HepG2 (cell line): ENCODE results near the gene ADRM1. TPM values are rescaled to one million over a fixed set of nuclear protein-coding genes. Genes with fewer than 3 reads are reported as not detected.

Experiments used
- ATAC-seq: fragments of 200-7000 bp; cut with Tn5 transposase; 3 replicates; pipeline ENCODE4 v1.9.1; 2020; ENCODE audit warnings: mild to moderate bottlenecking, moderate library complexity
- BruUV-seq: library from RNA; stranded (reverse); fragments of 400-500 nt; replicated peaks from 2 replicates; lab custom pipeline; 2021; lab: Mats Ljungman, UMichigan
- CTCF ChIA-PET: fragments of 300-600 bp; formaldehyde crosslinking; extraction: SDS; loops from one replicate; lab custom pipeline; 2021; ENCODE audit warnings: low total read pairs, inconsistent platforms, low intra/inter-chr PET ratio; lab: Yijun Ruan, JAX
- POLR2A ChIA-PET: fragments of 350-600 bp; sonication (Branson Sonifier 250); formaldehyde crosslinking; loops from one replicate; lab custom pipeline; 2020; ENCODE audit warnings: antibody characterized with exemption, inconsistent platforms; lab: Yijun Ruan, JAX
- DNase-seq: peaks from one replicate; pipeline ENCODE4 v3.0.0-alpha.2; 2015; ENCODE audit warnings: low spot score
- FAIRE-seq: peaks from 3 replicates; lab custom pipeline; 2011; peaks lifted over from hg19 to GRCh38; lab: Jason Lieb, UNC
- H2AFZ ChIP-seq: one replicate; pipeline ENCODE4 v1.6.1; 2011; ENCODE audit warnings: low read length, inconsistent platforms
- H3K27ac ChIP-seq: fragments of 300-600 bp; 3 replicates; pipeline ENCODE4 v1.8.0; 2011; ENCODE audit warnings: mixed run types, mild to moderate bottlenecking, mixed read lengths, low read length, inconsistent platforms; ENCODE audit not compliant: insufficient read depth; ENCODE audit errors: extremely low read length
- H3K27me3 ChIP-seq, 2 experiments: fragments of 200-600 bp in 1 of 2; 2 replicates in 1 of 2; 3 replicates in 1 of 2; pipeline versions ENCODE4 v1.6.0 to v1.8.0; 2011; ENCODE audit warnings: low read length in 2 of 2, mild to moderate bottlenecking in 2 of 2, moderate library complexity in 2 of 2, inconsistent platforms in 1 of 2; ENCODE audit not compliant: insufficient read depth in 2 of 2, control insufficient read depth in 1 of 2
- H3K36me3 ChIP-seq, 2 experiments: fragments of 200-600 bp in 1 of 2; replicated peaks in 1 of 2; 2 replicates in 1 of 2; 3 replicates in 1 of 2; pipeline versions ENCODE4 v1.5.1 to v1.8.0; 2011; ENCODE audit warnings: low read length in 2 of 2, inconsistent platforms in 1 of 2; ENCODE audit not compliant: insufficient read depth in 2 of 2, control insufficient read depth in 1 of 2
- H3K4me1 ChIP-seq: 2 replicates; pipeline ENCODE4 v1.5.1; 2012; ENCODE audit warnings: low read length, inconsistent platforms; ENCODE audit not compliant: insufficient read depth
- H3K4me2 ChIP-seq: 2 replicates; pipeline ENCODE4 v1.6.0; 2011; ENCODE audit warnings: low read depth, low read length, inconsistent platforms
- H3K4me3 ChIP-seq, 3 experiments: fragments of 200-600 bp in 1 of 3; sonication (generic), shearing (Covaris generic) in 1 of 3; replicated peaks in 1 of 3; 2 replicates each; pipeline ENCODE4 v1.5.1; 2011 to 2016; ENCODE audit warnings: low read length in 3 of 3, inconsistent platforms in 2 of 3, low read depth in 2 of 3, mild to moderate bottlenecking in 2 of 3, control low read depth in 1 of 3, mixed read lengths in 1 of 3; ENCODE audit not compliant: insufficient read depth in 1 of 3
- H3K79me2 ChIP-seq: one replicate; pipeline ENCODE4 v1.6.1; 2011; ENCODE audit warnings: low read length, inconsistent platforms; ENCODE audit not compliant: insufficient read depth
- H3K9ac ChIP-seq: 2 replicates; pipeline ENCODE4 v1.6.0; 2011; ENCODE audit warnings: mild to moderate bottlenecking, low read depth, low read length, inconsistent platforms; ENCODE audit not compliant: insufficient read depth
- H3K9me3 ChIP-seq: 2 replicates; pipeline ENCODE4 v1.5.1; 2012; ENCODE audit warnings: mild to moderate bottlenecking, low read length
- H4K20me1 ChIP-seq: 2 replicates; pipeline ENCODE4 v1.6.0; 2011; ENCODE audit warnings: inconsistent platforms, mild to moderate bottlenecking, low read length, moderate library complexity; ENCODE audit not compliant: insufficient read depth
- ASH2L ChIP-seq: fragments of 300-600, 200-600 bp; sonication (generic); IDR thresholded peaks from 2 replicates; pipeline ENCODE4 v1.7.0; 2017; ENCODE audit warnings: low read depth, mild to moderate bottlenecking, moderate library complexity, mixed read lengths, low read length; ENCODE audit not compliant: insufficient read length
- CENPX ChIP-seq: sonication (generic); formaldehyde crosslinking; IDR thresholded peaks from 2 replicates; pipeline ENCODE4 v1.9.0; 2021; ENCODE audit warnings: mild to moderate bottlenecking, missing genetic modification reagents, moderate library complexity
- CREB3 ChIP-seq: sonication (generic); formaldehyde crosslinking; IDR thresholded peaks from 2 replicates; pipeline ENCODE4 v1.5.0; 2020; ENCODE audit warnings: missing genetic modification reagents
- DR1 ChIP-seq: sonication (generic); formaldehyde crosslinking; IDR thresholded peaks from 2 replicates; pipeline ENCODE4 v1.8.0; 2021; ENCODE audit warnings: mild to moderate bottlenecking, missing genetic modification reagents, inconsistent platforms
- ELK4 ChIP-seq: sonication (generic); formaldehyde crosslinking; IDR thresholded peaks from 2 replicates; pipeline ENCODE4 v1.9.0; 2021; ENCODE audit warnings: missing genetic modification reagents, borderline replicate concordance
- KLF11 ChIP-seq: IDR thresholded peaks from 2 replicates; pipeline ENCODE4 v1.6.1; 2016; ENCODE audit warnings: missing compliant biosample characterization
- KLF6 ChIP-seq: IDR thresholded peaks from 2 replicates; pipeline ENCODE4 v1.8.0; 2016; ENCODE audit warnings: missing biosample characterization, missing genetic modification reagents
- MIER2 ChIP-seq: IDR thresholded peaks from 2 replicates; pipeline ENCODE4 v1.6.1; 2016; ENCODE audit warnings: missing biosample characterization, missing genetic modification reagents
- MLLT10 ChIP-seq: sonication (generic); formaldehyde crosslinking; IDR thresholded peaks from 2 replicates; pipeline ENCODE4 v1.4.0; 2020; ENCODE audit warnings: missing genetic modification reagents
- PAXIP1 ChIP-seq: sonication (generic); formaldehyde crosslinking; conservative IDR thresholded peaks from 2 replicates; pipeline ENCODE4 v1.4.0; 2020; ENCODE audit warnings: mild to moderate bottlenecking, missing genetic modification reagents, moderate library complexity
- ZBTB10 ChIP-seq: sonication (generic); formaldehyde crosslinking; IDR thresholded peaks from 2 replicates; pipeline ENCODE4 v1.4.0; 2020; ENCODE audit warnings: missing genetic modification reagents, borderline replicate concordance
- ZNF484 ChIP-seq: sonication (generic); formaldehyde crosslinking; IDR thresholded peaks from 2 replicates; pipeline ENCODE4 v1.5.1; 2020; ENCODE audit warnings: mild to moderate bottlenecking, low read depth, missing genetic modification reagents, borderline replicate concordance
- ZNF619 ChIP-seq: sonication (generic); formaldehyde crosslinking; IDR thresholded peaks from 2 replicates; pipeline ENCODE4 v1.4.0; 2020; ENCODE audit warnings: mild to moderate bottlenecking, missing genetic modification reagents
- WGBS: methylation state at CpG from one replicate; pipeline ENCODE4 v1.1.6; 2017; ENCODE audit warnings: low lambda C conversion rate; 5-methylcytosine and 5-hydroxymethylcytosine counted together
- in situ Hi-C: cut with HindIII; loops from 2 replicates; pipeline ENCODE4 v1.10.0; 2017; ENCODE audit warnings: low pct_unique_long_range_greater_than_20kb; ENCODE audit not compliant: extremely low pct_ligation_motif_present
- intact Hi-C: fragments of 100-400 bp; cut with micrococcal nuclease; formaldehyde crosslinking; loops from one replicate; pipeline ENCODE4 v1.10.0; 2022; ENCODE audit not compliant: unreplicated experiment
- polyA plus RNA-seq, 8 experiments: library from polyadenylated mRNA; depleted of rRNA in 3 of 8; stranded (reverse) in 7 of 8; unstranded in 1 of 8; fragments of >200 nt; fragmentation: Illumina TruSeq in 4 of 8; extraction: Trizol in 4 of 8; gene quantifications; 2 replicates each; pipeline versions ENCODE4 v1.2.1 to v1.2.3, GENCODE V29; 2011 to 2016; ENCODE audit warnings: low read depth in 4 of 8, missing spikeins in 1 of 8, mixed read lengths in 1 of 8; ENCODE audit not compliant: insufficient read depth in 1 of 8
- total RNA-seq, 5 experiments: library from RNA; depleted of rRNA; stranded (reverse); fragments of >200 nt; fragmentation: Illumina TruSeq; extraction: Trizol; gene quantifications; 2 replicates each; pipeline ENCODE4 v1.2.3, GENCODE V29; 2016; ENCODE audit warnings: low read depth in 1 of 5

The ADRM1 gene
- total and polyA plus RNA-seq, 2 of the 13 experiments (the other 11 are each of a cell fraction or from before 2014, with no cell fraction given): 92.9 to 154 TPM

GRCh38 chr20:62273416-62273815 is 29.4 kb upstream of the ADRM1 start:
- no peak for ATAC-seq
- H3K9me3 ChIP-seq: no peaks in the 10 kb centered on the region
- peaks cover 45 to 61% of the 10 kb centered on the region in 2 experiments for H3K36me3 ChIP-seq
- no peak overlapping the region for H3K27ac ChIP-seq
- BruUV-seq: no TSS peak
- POLR2A ChIA-PET: no interaction called here
- H3K4me2 ChIP-seq: no peak overlapping the region
- no peak overlapping the region for H3K4me3 ChIP-seq
- H3K4me1 ChIP-seq: 0 out of 2 replicates have a peak, but pooled peaks cover 7% of the 10 kb centered on the region
- H3K9ac ChIP-seq: no peak overlapping the region
- 97% methylated on average over 18 of the region's 18 CpGs for WGBS
- no peak for DNase-seq
- no peaks in the 10 kb centered on the region for H3K27me3 ChIP-seq
- intact Hi-C loops: no loop called here
- H2AFZ ChIP-seq: no peak overlapping the region
- no peaks in the 10 kb centered on the region for H3K79me2 ChIP-seq
- peaks cover 7% of the 10 kb centered on the region; the same call in 1 of the 2 replicates for H4K20me1 ChIP-seq
- TF ChIP-seq ASH2L (no peak), CREB3 (CRISPR knock-in tag) (no peak), ZNF619 (CRISPR knock-in tag) (no peak), MLLT10 (CRISPR knock-in tag) (no peak), ELK4 (CRISPR knock-in tag) (no peak), DR1 (CRISPR knock-in tag) (no peak), KLF6 (CRISPR knock-in tag) (no peak), ZBTB10 (no peak), MIER2 (CRISPR knock-in tag) (no peak), CENPX (no peak), PAXIP1 (CRISPR knock-in tag) (no peak), ZNF484 (CRISPR knock-in tag) (no peak), KLF11 (no peak)
- TF ChIP-seq, all 625 proteins: peak for 0
- CTCF ChIA-PET: no interaction called here
- FAIRE-seq: no peak
- in situ Hi-C loops: no loop called here
